GM21529 (cell line): ENCODE results near the gene CCDC188.

Experiments used
- ATAC-seq: cut with Tn5 transposase; IDR thresholded peaks from one replicate; pipeline ENCODE4 v1.9.1; 2021; ENCODE audit not compliant: unreplicated experiment

Gene CCDC188

DNA sequence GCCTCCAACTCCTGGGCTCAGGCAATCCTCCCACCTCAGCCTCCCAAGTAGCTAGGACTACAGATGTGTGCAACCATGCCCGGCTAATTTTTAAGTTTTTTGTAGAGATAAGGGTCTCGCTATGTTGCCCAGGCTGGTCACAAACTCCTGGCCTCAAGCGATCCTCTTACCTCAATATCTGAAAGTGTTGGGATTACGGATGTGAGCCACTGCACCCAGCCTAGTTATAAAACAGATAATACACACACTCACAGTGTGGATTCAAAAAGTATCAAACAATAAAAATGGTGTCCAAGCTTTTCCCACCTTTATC lies 377 bp upstream of the CCDC188 start:
- no peak for ATAC-seq

- no peak for ATAC-seq
These were observed 1.3 kb downstream of the CCDC188 start for GRCh38 chr22:20149257-20150250.

GRCh38 chr22:20148414-20148813 lies 2.4 kb downstream of the CCDC188 start:
- ATAC-seq, result no peak

GRCh38 chr22:20147237-20147988 lies 3.4 kb downstream of the CCDC188 start:
- no peak for ATAC-seq

GRCh38 chr22:20146777-20147176 lies 4.1 kb downstream of the CCDC188 start:
- peak; percentile 50 for ATAC-seq

- no peak for ATAC-seq
These were observed 5.0 kb downstream of the CCDC188 start for GRCh38 chr22:20145832-20146223.

GRCh38 chr22:20145206-20145831 lies 5.5 kb downstream of the CCDC188 start:
- ATAC-seq, result no peak

DNA sequence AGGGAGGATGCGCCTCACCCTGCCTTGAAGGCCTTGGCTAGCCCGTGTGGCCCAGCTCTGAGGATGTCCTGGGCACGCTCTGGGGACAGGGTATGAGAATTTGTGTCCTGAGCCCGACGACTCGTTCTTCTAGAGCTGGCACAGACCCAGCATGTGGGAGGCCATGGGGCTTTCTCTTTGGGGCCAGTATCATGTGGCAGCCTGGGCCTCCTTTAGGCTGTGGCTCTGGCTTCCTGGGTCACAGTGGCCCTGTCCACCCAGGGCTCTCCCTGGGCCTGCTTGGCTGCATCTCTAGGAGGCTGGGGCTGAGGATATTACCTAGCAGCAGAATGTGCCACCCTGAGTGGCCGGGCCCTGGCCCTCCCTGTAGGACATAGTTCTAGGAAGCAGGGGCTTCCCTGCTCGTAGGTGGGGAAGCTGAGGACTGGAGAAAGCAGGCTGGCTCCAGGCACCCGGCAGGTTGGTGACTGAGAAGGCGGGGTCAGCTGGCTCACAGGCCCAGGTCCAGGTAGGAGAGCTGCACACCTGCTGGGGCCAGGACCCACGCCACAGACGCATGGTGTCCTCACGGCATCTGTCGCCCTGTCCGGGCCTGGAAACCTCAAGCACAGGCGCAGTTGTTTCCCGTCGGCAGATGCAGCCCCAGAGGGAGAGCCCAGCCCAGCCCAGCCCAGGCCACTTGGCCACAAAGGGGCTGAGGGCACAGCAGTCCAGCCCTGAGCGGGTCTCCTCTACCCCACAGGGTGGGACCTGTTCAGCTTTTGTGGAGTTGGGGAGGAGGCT lies 6.8 kb downstream of the CCDC188 start:
- ATAC-seq, result no peak

GRCh38 chr22:20142711-20143621 lies 7.9 kb downstream of the CCDC188 start:
- no peak for ATAC-seq

- ATAC-seq, result no peak
These were observed 9.4 kb downstream of the CCDC188 start for GRCh38 chr22:20141186-20142077.

DNA sequence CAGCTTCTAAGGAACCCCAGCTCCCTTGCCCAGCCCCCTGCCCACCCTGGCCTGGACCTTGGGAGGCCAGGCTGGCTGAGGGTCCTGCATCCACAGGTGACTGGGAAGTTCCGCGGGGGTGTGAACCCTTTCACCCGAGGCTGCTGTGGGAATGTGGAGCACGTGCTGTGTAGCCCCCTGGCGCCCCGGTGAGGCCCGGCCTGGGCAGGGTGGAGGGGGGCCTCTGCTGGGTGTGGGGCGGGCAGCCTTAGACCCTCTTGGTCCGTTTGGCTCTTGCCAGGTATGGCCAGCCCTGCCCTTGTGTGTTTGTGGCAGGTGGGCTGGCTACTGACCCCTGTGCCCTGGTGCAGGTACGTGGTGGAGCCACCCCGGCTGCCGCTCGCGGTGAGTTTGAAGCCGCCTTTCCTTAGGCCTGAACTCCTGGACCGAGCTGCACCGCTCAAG lies 10.3 kb downstream of the CCDC188 start:
- no peak for ATAC-seq

GRCh38 chr22:20140107-20140445 lies 10.8 kb downstream of the CCDC188 start:
- no peak for ATAC-seq

DNA sequence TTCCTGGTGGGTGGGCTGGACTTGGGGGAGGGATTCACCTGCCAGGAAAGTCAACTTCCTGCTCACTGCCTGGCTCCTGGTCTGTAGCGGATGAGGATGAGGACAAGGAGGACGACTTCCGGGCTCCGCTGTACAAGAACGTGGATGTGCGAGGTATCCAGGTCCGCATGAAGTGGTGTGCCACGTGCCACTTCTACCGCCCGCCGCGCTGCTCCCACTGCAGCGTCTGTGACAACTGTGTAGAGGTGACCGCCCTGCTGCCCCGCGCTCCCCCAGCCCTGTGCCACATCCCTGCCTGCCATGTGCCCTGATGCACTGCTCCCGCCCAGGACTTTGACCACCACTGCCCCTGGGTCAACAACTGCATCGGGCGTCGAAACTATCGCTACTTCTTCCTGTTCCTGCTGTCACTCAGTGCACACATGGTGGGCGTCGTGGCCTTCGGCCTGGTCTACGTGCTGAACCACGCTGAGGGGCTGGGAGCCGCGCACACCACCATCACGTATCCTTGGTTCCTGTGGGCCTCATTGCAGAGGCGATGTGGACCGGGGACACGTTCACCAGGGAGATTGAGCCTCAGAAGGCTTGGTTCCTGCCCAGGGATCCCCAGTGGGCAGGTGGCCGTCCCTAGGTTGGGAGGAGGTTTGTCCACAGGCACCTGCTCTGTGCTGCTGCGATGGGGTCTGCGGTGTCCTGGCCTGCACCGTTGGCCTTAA lies 11.3 kb downstream of the CCDC188 start:
- ATAC-seq, result no peak

- ATAC-seq, result no peak
These were observed 12.0 kb downstream of the CCDC188 start for GRCh38 chr22:20138868-20139267.

DNA sequence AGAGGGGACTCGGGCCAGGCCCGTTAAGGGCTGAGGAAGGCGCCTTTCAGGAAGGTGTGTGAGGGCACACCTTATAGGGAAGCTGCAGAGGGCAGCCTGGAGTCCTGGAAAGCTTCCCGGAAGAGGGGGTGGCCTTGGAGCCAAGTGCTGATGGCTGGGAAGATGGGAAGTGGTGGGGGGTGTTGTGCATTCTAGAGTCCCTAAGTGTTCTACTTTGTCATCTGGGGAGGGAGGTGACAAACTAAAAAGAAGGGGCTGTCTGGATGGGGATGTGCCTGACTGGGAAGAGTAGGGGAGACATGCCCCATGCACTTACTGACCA lies 12.5 kb downstream of the CCDC188 start:
- ATAC-seq, result no peak

DNA sequence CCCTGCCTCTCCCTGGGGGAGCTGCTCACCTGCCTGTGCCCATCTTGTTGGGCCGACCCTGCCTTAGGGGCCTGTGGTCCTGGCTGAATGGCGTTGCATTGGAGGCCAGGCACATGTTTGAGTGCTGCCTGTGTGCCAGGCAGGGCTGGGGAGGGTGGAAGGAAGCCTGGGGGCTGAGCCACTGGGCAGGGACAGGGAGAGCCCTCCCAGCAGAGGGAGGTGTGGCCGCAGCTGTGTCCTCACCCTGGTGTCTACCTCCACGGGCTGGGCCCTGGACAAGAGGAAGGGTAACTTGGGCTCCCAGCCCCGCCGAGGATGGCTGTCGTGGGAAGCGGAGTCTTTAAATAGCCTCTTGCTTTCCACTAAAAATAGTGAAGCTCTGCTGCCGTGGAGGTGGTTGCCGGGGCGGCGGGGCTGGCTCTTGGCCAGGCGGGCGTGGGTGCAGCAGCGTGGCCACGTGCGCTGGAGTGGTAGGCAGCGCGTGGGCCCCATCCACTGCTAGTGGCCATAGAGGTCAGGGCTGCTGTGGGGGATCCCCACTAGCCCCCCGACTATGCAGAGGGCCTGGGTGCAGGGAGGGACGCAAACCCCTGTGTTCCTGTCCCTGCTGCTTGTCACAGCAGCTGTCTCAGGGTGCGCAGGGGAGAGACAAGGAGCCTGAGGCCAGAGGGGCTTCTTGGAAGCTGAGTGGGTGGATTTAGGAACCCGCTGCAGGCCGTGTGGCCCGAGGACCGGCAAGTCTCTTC lies 13.0 kb downstream of the CCDC188 start:
- no peak for ATAC-seq

DNA sequence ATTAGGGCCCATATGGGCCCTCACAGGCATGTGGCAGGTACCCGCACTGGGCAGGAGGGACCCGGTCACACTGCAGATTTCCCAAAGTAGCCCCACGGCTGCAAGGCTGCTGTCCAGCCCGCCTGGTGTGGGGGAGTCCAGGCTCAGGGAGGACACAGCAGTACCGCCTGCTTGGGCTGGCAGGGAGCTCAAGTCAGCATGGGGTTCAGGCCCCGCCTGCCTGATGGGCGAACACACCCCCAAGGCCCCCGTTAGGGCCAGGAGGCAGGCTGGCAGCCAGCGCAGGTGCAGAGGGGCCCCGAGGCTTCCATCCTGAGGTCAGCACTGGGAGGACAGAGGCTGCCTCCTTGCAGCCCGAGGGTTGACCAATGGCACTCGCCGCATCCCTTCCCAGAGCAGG lies 13.7 kb downstream of the CCDC188 start:
- no peak for ATAC-seq

DNA sequence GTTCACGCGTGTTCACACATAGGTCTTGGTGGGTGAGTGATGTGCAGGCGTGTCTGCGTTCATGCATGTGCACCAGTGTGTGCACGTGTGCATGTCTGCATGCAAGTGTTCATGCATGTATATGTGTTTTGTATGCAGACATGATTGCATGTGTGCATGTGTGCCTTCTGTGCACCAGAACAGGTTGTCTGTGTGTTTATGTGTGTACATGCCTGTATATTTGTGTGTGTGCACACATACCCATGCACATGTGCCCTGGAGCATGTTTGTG lies 14.3 kb downstream of the CCDC188 start:
- no peak for ATAC-seq
